ACHN (cell line): ENCODE data around the gene PIEZO2.
A peak's percentile ranks its signal among the peaks of the same experiment; 100 is the strongest.
"Not testable (repeated sequence)": the region's sequence is repeated elsewhere in the genome, so short reads cannot be mapped to it uniquely, and the experiment has no call there.

Experiments
- DNase-seq: peaks from one replicate; pipeline ENCODE4 v3.0.0-alpha.2; 2015
- in situ Hi-C: cut with HindIII; loops from 2 replicates; pipeline ENCODE4 v1.10.0; 2017; ENCODE audit warnings: low sequenced_read_pairs, low pct_ligation_motif_present, low pct_unique_long_range_greater_than_20kb

The PIEZO2 gene

GRCh38 chr18:10679557-10680270 is 469.7 kb downstream of the PIEZO2 start:
- DNase-seq, result no peak
- in situ Hi-C loops, result no loop called here

GRCh38 chr18:10671441-10671840 is 477.9 kb downstream of the PIEZO2 start:
- in situ Hi-C loops, result no loop called here
- no peak for DNase-seq

GRCh38 chr18:10670856-10671255 is 478.5 kb downstream of the PIEZO2 start:
- in situ Hi-C loops, result no loop called here
- DNase-seq, result no peak

GRCh38 chr18:10669441-10670100 is 479.8 kb downstream of the PIEZO2 start:
- in situ Hi-C loops, result no loop called here
- DNase-seq, result no peak

GRCh38 chr18:10663750-10664149 is 485.6 kb downstream of the PIEZO2 start:
- no peak for DNase-seq
- in situ Hi-C loops, result no loop called here

- in situ Hi-C loops, result no loop called here
- DNase-seq, result no peak
These were observed 488.1 kb downstream of the PIEZO2 start for GRCh38 chr18:10661317-10661716.

GRCh38 chr18:10660179-10660884 is 489.0 kb downstream of the PIEZO2 start:
- in situ Hi-C loops, result no loop called here
- DNase-seq, result no peak

GRCh38 chr18:10659594-10659993 is 489.8 kb downstream of the PIEZO2 start:
- no peak for DNase-seq

GRCh38 chr18:10659000-10659399 is 490.4 kb downstream of the PIEZO2 start:
- in situ Hi-C loops, result no loop called here
- DNase-seq, result no peak

More at GRCh38 chr18:10659594-10659993, 489.8 kb downstream of the PIEZO2 start:
- in situ Hi-C loops, result no loop called here

GRCh38 chr18:10644003-10644402 is 505.4 kb downstream of the PIEZO2 start:
- in situ Hi-C loops, DNase-seq: not testable (repeated sequence)

- DNase-seq, in situ Hi-C loops: not testable (repeated sequence)
These were observed 506.3 kb downstream of the PIEZO2 start for GRCh38 chr18:10642915-10643524.

GRCh38 chr18:10638539-10638885 is 510.9 kb downstream of the PIEZO2 start:
- DNase-seq, in situ Hi-C loops: not testable (repeated sequence)

GRCh38 chr18:10637858-10638538 is 511.4 kb downstream of the PIEZO2 start:
- DNase-seq, in situ Hi-C loops: not testable (repeated sequence)

GRCh38 chr18:10629076-10629475 is 520.3 kb downstream of the PIEZO2 start:
- peak; percentile 10 for DNase-seq
- in situ Hi-C loops, result not testable (repeated sequence)

GRCh38 chr18:10626606-10627213 is 522.7 kb downstream of the PIEZO2 start:
- DNase-seq, in situ Hi-C loops: not testable (repeated sequence)

GRCh38 chr18:10623606-10624005 is 525.8 kb downstream of the PIEZO2 start:
- DNase-seq, in situ Hi-C loops: not testable (repeated sequence)

- DNase-seq, in situ Hi-C loops: not testable (repeated sequence)
These were observed 526.4 kb downstream of the PIEZO2 start for GRCh38 chr18:10622982-10623381.

- DNase-seq, in situ Hi-C loops: not testable (repeated sequence)
These were observed 528.6 kb downstream of the PIEZO2 start for GRCh38 chr18:10620670-10621329.
